Head of caudate nucleus (tissue), 42 donors: ENCODE data around the gene GNG13.
A peak's percentile ranks its signal among the peaks of the same experiment; 100 is the strongest.

ENCODE experiments used
- DNase-seq, 42 donors: peaks; one replicate each; pipeline versions ENCODE4 v3.0.0 to v3.0.0-alpha.2; 2020 to 2021; ENCODE audit warnings: mixed read lengths in 7 of 42
- intact Hi-C: fragments of 100-400 bp; cut with DNase I; formaldehyde crosslinking; loops from one replicate; pipeline ENCODE4 v1.15.0; 2022

GNG13 gene

DNA sequence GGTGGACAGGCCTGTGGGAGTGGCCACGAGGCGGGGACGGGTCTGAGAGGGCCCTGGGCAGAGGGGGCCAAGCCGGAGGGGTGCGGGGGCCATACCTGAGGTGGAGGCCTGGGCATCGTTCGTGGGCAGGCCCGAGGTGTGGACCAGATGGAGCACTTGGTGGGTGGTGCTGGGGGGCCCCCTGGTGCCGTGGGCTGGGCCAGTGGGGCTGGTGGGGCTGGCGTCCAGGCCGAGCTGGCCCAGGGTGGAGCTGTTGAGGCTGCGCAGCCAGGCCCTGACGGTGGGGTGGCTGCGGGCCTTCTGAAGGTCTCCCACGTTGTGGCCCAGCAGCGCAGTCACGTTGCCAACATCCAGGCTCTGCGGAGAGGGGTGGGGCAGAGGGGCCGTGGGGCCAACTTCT lies 30.6 kb downstream of the GNG13 start:
- DNase-seq, result peak in 1 of 42 donors; percentile 0
- intact Hi-C loops, result no loop called here

DNA sequence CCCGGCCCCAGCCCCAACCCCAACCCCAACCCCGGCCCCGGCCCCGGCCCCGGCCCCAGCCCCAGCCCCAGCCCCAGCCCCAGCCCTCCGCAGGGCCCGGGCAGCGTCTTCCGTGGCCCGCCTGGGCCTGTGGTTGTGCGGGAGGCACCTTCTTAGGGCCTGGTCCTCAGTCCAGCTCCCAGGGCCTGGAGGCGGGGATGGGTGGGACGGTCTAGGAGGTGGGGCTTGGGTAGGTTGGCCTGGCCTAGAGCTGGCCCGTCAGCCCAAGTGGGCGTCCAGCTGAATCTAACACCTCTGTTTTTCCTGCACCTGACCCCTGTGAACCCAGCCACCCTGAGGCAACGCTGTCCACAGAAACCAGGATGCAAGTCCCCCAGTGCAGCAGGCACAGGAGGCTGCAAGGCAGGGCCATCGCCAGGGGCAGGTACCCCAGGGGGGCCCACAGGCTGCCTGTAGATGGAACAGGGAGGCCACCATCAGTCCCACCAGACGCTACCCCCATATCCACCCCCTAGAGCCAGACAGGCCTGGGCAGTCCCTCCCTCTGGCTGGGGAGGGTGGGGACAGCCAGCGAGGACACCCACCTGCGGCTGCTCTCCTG lies 31.2 kb downstream of the GNG13 start:
- intact Hi-C loops, result no loop called here

DNA sequence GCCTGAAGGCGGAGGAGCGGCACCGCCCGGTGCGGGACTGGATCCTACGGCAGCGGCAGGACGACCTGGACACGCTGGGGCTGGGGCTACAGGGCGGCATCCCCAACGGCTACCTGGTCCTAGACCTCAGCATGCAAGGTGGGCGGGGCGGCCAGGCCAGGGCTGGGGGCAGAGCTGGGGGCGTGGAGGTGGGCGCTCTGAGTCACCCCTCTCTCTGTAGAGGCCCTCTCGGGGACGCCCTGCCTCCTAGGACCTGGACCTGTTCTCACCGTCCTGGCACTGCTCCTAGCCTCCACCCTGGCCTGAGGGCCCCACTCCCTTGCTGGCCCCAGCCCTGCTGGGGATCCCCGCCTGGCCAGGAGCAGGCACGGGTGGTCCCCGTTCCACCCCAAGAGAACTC lies 32.1 kb downstream of the GNG13 start:
- intact Hi-C loops, result no loop called here

More for the DNA sequence above, 31.2 kb downstream of the GNG13 start:
- DNase-seq, result no peak

DNA sequence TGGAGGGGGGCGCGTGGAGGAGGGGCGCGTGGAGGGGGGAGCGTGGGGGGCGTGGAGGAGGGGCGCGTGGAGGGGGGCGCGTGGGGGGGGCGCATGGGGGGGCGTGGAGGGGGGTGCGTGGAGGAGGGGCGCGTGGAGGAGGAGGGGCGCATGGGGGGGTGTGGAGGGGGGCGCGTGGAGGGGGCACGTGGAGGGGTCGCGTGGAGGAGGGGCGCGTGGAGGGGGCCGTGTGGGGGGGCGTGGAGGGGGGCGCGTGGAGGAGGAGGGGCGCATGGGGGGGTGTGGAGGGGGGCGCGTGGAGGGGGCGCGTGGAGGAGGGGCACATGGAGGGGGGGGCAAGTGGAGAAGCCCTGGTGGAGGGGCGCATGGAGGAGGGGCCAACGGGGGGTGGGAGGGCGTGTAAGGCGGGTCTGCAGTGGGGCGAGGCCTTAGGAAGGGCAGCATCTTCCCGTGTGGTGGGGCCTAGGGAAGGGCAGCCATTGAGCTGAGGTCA lies 32.7 kb downstream of the GNG13 start:
- DNase-seq, result no peak
- intact Hi-C loops, result no loop called here

More for the DNA sequence above, 32.1 kb downstream of the GNG13 start:
- no peak for DNase-seq

DNA sequence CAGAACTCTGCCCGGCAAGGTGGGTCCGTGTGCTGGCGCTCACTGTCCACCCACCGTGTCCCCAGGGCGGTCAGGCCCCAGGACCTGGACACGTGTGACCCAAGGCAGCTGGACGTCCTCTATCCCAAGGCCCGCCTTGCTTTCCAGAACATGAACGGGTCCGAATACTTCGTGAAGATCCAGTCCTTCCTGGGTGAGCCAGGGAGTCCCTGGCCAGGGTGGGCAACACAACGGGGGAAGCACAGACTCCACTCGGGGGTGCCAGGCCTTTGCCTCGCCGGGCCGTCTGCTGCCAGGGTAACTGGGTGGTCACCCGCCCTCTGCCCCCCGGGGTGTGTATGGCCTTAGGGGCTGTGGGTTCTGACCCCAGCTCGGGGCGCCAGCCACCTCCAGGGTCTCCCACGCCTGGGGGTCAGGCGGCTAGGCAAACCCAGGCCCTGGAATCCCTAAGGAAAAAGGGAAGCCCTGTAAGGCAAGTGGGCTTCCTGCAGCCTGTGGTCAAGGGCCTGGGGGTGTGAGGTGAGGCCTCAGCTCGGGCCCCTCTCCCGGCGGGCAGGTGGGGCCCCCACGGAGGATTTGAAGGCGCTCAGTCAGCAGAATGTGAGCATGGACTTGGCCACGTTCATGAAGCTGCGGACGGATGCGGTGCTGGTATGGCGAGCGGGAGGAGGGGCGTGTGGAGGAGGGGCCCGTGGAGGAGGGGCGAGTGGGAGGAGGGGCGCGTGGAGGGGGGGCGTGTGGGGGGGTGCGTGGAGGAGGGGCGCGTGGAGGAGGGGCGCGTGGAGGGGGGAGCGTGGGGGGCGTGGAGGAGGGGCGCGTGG lies 33.5 kb downstream of the GNG13 start:
- intact Hi-C loops, result no loop called here
- no peak for DNase-seq

DNA sequence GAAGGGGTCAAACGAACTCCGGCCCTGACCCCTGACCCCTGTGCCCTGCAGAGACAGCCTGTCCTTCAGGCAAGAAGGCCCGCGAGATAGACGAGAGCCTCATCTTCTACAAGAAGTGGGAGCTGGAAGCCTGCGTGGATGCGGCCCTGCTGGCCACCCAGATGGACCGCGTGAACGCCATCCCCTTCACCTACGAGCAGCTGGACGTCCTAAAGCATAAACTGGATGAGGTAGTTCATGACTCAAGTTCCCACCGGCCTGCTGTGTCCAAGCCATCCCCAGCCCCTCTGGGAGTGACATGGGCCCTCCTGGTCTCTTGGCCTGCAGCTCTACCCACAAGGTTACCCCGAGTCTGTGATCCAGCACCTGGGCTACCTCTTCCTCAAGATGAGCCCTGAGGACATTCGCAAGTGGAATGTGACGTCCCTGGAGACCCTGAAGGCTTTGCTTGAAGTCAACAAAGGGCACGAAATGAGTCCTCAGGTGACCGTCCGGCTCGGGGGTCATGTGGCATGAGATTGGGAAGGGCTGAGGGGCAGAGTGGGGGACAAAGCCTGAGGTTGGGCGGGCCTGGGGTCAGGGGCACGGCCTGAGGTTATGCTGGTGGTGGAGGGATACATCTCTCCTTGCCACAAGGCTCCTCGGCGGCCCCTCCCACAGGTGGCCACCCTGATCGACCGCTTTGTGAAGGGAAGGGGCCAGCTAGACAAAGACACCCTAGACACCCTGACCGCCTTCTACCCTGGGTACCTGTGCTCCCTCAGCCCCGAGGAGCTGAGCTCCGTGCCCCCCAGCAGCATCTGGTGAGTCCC lies 34.3 kb downstream of the GNG13 start:
- no peak for DNase-seq
- intact Hi-C loops, result no loop called here

DNA sequence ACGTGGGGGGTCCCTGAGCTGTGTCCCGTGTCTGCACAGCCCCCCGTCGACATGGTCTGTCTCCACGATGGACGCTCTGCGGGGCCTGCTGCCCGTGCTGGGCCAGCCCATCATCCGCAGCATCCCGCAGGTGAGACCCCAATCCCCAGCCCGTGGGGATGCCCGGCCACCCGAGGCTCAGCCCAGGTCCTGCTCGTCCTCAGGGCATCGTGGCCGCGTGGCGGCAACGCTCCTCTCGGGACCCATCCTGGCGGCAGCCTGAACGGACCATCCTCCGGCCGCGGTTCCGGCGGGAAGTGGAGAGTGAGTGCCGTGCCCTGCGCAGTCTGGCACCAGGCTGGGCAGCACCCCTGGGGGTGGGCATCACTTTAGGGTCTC lies 35.1 kb downstream of the GNG13 start:
- DNase-seq, result no peak
- intact Hi-C loops, result no loop called here

DNA sequence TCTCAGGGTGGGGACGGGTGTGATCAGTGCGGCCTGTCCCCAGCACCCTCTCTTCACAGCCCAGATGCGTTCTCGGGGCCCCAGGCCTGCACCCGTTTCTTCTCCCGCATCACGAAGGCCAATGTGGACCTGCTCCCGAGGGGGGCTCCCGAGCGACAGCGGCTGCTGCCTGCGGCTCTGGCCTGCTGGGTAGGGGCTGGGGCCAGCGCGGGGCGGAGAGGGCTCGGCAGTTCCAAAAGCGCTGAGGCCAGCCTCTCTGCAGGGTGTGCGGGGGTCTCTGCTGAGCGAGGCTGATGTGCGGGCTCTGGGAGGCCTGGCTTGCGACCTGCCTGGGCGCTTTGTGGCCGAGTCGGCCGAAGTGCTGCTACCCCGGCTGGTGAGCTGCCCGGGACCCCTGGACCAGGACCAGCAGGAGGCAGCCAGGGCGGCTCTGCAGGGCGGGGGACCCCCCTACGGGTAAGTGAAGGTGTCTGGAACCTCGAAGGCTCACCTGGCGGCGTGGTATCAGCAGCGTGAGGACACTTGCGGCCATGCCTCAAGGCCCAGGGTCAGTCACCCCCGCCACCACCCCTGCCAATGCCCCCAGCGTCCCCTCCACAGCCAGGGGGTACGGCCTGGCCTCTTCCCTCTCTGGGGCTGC lies 35.6 kb downstream of the GNG13 start:
- intact Hi-C loops, result no loop called here
- DNase-seq, result no peak

DNA sequence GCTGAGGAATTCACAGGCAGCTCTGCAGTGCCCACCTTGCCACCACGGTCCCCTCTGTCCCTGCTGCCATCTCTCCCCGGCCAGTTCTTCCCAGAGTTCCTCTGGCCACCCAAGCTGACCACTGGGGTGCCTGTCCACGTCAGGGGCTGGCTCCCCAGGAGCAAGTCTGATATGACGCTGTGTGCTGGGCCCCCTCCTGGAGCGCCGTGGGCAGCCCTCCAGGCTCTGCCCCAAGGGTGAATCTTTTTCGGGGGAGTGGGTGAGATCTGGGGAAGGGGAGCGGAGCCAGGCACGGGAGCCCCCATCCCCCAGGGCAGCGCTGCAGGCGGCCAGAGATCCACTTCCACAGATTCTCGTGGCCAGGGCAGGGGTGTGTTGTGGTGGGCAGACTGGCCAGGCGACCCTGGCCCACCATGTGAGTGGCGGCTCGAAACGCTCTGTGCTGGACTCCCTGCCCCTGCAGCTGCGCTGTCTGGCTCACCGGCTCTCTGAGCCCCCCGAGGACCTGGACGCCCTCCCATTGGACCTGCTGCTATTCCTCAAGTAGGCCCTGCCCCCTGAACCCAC lies 36.3 kb downstream of the GNG13 start:
- intact Hi-C loops, result no loop called here
- DNase-seq, result no peak

DNA sequence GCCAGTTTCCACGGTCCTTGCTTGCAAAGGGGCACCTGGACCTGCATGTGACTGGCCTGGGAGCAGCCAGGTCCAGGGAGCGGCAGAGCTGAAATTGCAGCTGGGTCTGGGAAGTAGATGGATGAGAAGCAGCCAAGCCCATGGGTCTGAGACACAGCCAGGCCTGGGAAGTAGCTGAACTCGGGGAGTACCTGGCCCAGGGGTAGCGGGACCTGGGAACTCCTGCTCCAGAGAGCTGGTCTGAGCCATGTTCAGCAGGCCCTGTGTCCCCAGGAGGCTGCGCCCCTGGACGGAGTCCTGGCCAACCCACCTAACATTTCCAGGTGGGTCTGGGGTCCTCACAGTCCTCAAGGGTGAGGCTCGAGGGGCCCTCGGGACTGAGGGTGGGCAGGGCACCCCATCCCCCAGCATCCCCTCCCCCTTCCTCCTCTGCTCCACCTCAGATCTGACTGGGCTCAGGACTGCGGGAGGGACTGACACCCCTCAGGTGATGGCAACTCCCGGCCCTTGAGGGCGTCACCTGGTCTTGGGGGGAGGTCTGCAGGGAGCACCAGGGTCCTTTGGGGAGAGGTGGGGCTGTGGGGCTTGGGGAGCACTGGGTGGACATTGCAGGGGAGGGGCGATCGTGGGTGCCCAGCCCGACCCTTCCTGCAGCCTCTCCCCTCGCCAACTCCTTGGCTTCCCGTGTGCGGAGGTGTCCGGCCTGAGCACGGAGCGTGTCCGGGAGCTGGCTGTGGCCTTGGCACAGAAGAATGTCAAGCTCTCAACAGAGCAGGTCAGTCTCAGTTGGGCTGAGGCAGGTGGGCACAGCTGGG lies 37.0 kb downstream of the GNG13 start:
- no peak for DNase-seq

DNA sequence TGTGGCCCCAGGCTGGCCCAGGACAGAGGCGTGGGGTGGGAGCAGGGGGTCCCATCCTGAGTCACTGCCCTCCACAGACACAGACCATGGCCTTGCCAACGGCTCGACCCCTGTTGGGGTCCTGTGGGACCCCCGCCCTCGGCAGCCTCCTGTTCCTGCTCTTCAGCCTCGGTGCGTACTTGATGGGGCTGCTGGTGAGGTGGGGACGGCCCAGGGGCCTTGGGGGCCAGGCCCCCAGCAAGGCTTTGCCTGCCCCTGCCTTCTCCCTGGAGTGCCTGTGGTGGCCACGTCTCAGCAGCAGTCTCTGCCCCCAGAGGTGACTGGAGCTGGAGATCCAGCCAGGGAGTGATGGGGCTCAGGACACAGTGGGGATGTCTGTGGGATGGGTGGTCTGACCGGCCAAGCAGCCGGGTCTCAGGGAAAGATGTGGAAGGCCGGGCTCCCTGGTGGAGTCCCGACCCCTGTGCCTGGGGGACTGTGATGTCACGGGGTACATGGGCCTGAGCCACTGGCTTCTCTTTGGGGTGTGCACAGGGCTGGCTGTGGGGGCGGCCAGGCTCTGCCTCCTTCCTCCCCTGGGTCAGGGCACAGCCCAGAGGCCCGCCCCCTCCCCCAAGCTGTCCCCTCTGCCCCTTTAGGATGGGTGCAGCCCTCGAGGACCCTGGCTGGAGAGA lies 37.8 kb downstream of the GNG13 start:
- intact Hi-C loops, result no loop called here
- no peak for DNase-seq

More for the DNA sequence above, 37.0 kb downstream of the GNG13 start:
- intact Hi-C loops, result no loop called here

DNA sequence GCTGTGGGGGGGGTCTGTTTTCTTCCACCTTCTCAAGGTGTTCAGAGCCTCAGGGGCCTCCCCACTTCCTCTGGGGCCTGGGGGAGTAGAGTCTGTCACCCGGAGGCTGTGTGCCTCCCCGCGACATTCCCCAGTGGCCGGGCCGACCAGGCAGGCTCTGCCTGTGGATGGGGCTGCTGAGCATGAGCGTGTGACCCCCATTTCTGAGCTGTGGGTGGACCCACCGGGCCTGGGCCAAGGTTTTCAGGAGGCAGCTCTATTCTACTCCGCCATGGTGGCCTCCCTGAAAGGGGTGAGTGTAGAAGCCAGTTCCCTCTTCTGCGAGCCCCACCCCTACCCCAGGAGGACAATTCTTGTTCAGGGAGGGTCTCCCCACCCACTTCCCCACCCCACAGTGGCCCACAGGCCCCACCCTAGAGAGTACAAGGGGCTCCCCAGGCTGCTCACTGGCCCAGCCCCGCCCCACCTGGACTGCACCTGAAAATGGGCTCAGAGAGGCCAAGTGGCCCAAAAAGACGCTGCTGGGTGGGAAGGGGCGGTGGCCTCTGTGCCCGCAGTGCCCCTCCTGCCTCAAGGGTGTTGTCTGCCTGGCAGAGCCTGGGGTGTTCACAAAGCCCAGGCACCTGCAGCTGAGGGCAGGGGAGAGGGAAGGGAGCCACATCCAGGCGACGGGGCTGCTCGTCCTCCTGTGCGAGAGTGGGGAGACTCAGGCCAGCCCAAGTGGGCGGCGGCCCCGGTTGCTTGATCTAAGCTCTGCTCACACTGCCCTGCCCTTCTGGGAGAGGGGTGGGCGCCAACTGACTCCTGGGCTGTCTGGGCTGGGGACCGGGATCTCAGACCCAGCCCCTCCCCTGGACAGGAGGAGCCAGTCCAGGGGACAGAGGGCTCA lies 38.7 kb downstream of the GNG13 start:
- intact Hi-C loops, result no loop called here
- no peak for DNase-seq

DNA sequence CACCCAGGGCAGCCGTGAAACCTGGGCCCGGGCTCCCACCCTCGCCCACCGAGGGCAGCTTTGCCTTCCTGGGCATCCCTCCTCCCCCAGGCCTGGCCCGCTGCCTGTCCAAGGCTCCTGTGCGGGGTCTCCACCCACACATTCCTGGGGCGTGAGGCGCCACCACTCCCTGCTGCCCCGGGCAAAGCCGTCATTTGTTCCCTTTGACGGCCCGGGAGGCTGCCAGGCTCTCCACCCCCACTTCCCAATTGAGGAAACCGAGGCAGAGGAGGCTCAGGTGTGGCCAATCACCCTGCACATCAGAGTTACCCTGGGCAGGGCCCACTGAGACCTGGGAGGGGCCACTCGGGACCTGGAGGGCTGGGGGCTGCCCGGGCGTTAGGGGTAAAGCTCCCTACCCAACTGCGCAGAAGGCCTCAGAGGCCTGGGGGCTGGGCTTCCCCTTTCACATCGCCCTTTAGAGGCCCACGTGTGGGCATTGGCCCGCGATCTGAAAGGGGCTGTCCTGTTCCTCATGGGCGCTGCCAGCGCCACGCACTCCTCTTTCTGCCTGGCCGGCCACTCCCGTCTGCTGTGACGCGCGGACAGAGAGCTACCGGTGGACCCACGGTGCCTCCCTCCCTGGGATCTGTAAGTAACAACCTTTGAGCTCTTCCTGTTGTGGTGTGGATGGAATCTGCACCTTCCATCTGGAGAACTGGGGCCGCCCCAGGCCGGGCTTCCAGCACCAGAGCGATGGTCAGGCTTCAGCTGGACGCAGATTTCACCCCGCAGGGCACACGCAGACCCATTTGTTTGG lies 39.8 kb downstream of the GNG13 start, which contains the start of gene MSLN:
Gene MSLN, plus strand, starts transcription at position 190 of the 799 bp plus-strand sequence. CDS start 1,947 bp downstream, outside the sequence.
- no peak for DNase-seq
- intact Hi-C loops, result no loop called here

DNA sequence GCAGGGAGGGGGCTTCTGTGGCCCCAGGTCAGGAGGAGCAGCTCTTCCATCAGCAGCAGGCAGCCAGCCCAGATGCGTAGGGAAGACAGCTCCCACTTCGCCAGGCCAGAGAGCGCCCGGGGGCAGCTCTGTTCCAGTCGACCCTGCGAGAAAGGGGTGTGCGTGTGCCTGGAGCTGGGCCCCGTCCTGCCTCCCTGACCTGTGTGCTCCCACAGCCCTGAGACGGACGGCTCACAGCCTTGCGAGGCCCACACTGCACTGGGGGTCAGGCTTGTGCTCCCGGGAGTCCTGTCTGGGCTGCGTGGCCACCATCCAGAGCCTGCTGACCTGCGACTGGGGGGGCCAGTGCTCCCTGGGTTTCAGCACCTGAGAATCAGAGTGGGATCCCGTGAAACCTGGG lies 40.5 kb downstream of the GNG13 start:
- intact Hi-C loops, result no loop called here
- no peak for DNase-seq

DNA sequence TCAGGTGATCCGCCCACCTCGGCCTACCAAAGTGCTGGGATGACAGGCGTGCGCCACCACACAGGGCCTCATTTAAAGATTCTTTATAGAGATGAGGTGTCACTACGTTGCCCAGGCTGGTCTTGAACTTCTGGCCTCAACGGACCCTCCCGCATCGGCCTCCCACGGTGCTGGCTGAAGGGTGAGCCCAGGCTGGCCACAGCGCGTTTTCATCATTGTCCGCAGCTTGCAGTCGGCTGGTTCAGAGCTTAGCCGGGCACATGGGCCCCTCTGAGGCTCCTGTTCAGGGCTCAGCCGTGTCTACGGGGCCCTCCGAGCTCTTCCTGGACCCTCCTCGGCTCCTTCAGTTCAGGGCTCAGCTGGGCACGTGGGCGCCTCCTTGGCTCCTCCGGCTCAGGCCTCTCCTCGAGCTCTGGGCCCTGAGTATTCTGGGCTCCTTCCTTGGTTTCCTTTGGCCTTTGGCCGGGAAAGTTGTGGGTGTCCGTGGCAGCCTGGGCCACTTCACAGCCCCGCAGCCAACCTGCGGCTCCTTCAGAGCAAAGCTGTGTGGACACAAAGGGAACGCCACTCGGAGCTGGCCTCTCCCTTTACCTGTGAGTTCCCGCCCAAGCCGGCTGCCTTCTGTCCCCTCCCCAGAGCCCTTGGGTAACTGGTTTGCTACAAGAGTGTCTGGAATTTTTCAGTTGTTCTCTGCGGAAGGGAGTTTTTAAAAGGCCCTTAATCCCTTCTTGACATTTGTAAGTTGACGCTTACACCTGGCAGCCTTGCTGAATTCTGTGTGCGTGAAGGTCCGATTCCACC lies 41.2 kb downstream of the GNG13 start:
- no peak for DNase-seq
- intact Hi-C loops, result no loop called here
